Astrocyte (in vitro differentiated cells and primary cell): ENCODE results near the gene SCN8A.
"Not testable (repeated sequence)": the region's sequence is repeated elsewhere in the genome, so short reads cannot be mapped to it uniquely, and the experiment has no call there.

ENCODE experiments used
- EZH2 ChIP-seq: IDR thresholded peaks from 2 replicates; pipeline ENCODE4 v1.6.1; 2012; ENCODE audit warnings: mild to moderate bottlenecking, low read length, inconsistent platforms; ENCODE audit not compliant: insufficient read depth
- TF ChIP-seq, protein P1 (sequence below): IDR thresholded peaks from 2 replicates; pipeline ENCODE4 v1.5.1; 2011; ENCODE audit warnings: low read depth, mild to moderate bottlenecking, inconsistent platforms, low read length, moderate library complexity; ENCODE audit not compliant: insufficient read depth

DNA sequence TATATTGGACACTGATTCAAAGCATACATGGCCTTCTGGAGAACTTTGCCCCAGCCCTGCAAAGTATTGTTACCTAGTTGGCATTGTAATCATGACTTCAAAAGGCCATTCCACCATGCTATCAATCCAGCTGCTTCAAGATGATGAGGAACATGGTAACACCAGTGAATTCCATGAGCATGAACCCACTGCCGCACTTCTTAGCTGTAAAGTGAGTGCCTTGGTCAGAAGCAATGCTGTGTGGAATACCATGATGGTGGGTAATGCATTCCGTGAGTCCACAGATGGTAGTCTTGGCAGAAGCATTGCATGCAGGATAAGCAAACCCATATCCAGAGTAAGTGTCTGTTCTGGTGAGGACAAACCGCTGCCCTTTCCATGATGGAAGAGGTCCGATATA, 207.0 kb downstream of the SCN8A start:
- TF ChIP-seq, protein P1, sequence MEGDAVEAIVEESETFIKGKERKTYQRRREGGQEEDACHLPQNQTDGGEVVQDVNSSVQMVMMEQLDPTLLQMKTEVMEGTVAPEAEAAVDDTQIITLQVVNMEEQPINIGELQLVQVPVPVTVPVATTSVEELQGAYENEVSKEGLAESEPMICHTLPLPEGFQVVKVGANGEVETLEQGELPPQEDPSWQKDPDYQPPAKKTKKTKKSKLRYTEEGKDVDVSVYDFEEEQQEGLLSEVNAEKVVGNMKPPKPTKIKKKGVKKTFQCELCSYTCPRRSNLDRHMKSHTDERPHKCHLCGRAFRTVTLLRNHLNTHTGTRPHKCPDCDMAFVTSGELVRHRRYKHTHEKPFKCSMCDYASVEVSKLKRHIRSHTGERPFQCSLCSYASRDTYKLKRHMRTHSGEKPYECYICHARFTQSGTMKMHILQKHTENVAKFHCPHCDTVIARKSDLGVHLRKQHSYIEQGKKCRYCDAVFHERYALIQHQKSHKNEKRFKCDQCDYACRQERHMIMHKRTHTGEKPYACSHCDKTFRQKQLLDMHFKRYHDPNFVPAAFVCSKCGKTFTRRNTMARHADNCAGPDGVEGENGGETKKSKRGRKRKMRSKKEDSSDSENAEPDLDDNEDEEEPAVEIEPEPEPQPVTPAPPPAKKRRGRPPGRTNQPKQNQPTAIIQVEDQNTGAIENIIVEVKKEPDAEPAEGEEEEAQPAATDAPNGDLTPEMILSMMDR, result not testable (repeated sequence)
- TF ChIP-seq EZH2, result not testable (repeated sequence)
